DMS 273 (cell line): ENCODE data around the gene CSNK2B.

Experiments used
- DNase-seq: peaks from one replicate; lab custom pipeline; 2025; ENCODE audit not compliant: unreplicated experiment; lab: John Stamatoyannopoulos, UW

Gene CSNK2B

GRCh38 chr6:31710523-31711219 is 44.8 kb downstream of the CSNK2B start:
- peak; percentile 57 for DNase-seq

- DNase-seq = no peak
These were observed 45.4 kb downstream of the CSNK2B start for GRCh38 chr6:31711233-31711632.

GRCh38 chr6:31712296-31712695 is 46.4 kb downstream of the CSNK2B start:
- peak; percentile 40 for DNase-seq

- no peak for DNase-seq
These were observed 47.6 kb downstream of the CSNK2B start for GRCh38 chr6:31713465-31713864.

- DNase-seq = no peak
These were observed 48.3 kb downstream of the CSNK2B start for GRCh38 chr6:31713991-31714684.

GRCh38 chr6:31715022-31715958 is 49.4 kb downstream of the CSNK2B start, which contains the start of gene LY6G6D:
TSS of gene LY6G6D (plus strand) at chr6:31715348. CDS start at chr6:31715356, 8 bp downstream.
- peak; percentile 68 for DNase-seq

- DNase-seq = no peak
These were observed 51.8 kb downstream of the CSNK2B start for GRCh38 chr6:31717499-31718222.

GRCh38 chr6:31718265-31718664 is 52.4 kb downstream of the CSNK2B start:
- DNase-seq = no peak

- DNase-seq = no peak
These were observed 53.1 kb downstream of the CSNK2B start for GRCh38 chr6:31719001-31719400.
